ENCODE results near the gene CFAP73. TPM values are rescaled to one million over a fixed set of nuclear protein-coding genes. Genes with fewer than 3 reads are reported as not detected.

Gene CFAP73
- total RNA-seq, 1 experiment from 2014 or later = 0.94 TPM

DNA sequence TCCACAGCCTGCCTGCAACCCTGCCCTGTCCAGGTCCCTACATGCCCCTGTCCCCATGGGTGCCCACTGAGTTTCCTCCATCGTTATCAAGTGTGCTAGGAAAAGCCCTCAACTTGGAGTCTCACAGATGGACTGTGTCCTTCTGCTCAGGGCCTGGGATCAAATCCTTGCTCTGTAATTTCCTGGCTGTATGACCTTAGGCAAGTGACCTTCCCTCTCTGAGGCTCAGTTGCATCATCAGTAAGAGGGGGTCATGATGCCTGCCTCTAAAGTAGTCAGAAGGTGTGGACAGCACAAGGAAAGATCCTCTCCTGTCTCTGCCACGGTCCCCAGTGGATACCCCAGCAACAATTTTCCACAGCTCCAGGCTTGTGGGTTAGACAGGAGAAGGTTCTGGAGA lies 36.1 kb upstream of the CFAP73 start:
- Mint-ChIP-seq H3K27ac (no peak overlapping the region), H3K4me1 (no peaks in the 10 kb centered on the region; the same call in none of the 2 replicates), H3K4me3 (no peak overlapping the region), H3K36me3 (no peaks in the 10 kb centered on the region), H3K9me3 (no peaks in the 10 kb centered on the region), H3K27me3 (ENCODE audit: low read depth) (no peaks in the 10 kb centered on the region; the same call in 1 of the 2 replicates)
- ChIA-PET CTCF (no interaction called here), POLR2A (interaction anchor here (1.3 kb wide), 1 partner anchor 61 kb away, joined by 5 read pairs; no protein-coding TSS in a partner anchor)
- no peak for ATAC-seq
- no peak for TF ChIP-seq ETV6 (CRISPR knock-in tag; IDR thresholded peaks at IDR 0.05)
- no peak for TF ChIP-seq ZNF121 (CRISPR knock-in tag; IDR thresholded peaks at IDR 0.05)
- no peak for TF ChIP-seq ZNF281 (CRISPR knock-in tag; IDR thresholded peaks at IDR 0.05)
- TF ChIP-seq RORB (CRISPR knock-in tag; IDR thresholded peaks at IDR 0.05) = no peak
- TF ChIP-seq NR1H2 (CRISPR knock-in tag; IDR thresholded peaks at IDR 0.05) = no peak
- no peak for TF ChIP-seq GRHL2 (CRISPR knock-in tag; IDR thresholded peaks at IDR 0.05; ENCODE audit: insufficient replicate concordance, severe bottlenecking)
- no peak for DNase-seq (ENCODE audit: low spot score)

GRCh38 chr12:113114447-113115178 lies 34.9 kb upstream of the CFAP73 start:
- ATAC-seq (no peak), DNase-seq (ENCODE audit: low spot score) (no peak)
- TF ChIP-seq GABPB1 (CRISPR knock-in tag; IDR thresholded peaks at IDR 0.05) (no peak), NR2C2 (CRISPR knock-in tag; IDR thresholded peaks at IDR 0.05) (no peak), E2F1 (CRISPR knock-in tag; IDR thresholded peaks at IDR 0.05) (no peak), SP1 (CRISPR knock-in tag; conservative IDR thresholded peaks at IDR 0.05) (no peak), ARID4B (CRISPR knock-in tag; IDR thresholded peaks at IDR 0.05; ENCODE audit: borderline replicate concordance) (no peak), PRRX2 (CRISPR knock-in tag; IDR thresholded peaks at IDR 0.05) (no peak), FOXK1 (CRISPR knock-in tag; IDR thresholded peaks at IDR 0.05) (no peak), ZNF121 (CRISPR knock-in tag; IDR thresholded peaks at IDR 0.05) (no peak)
- TF ChIP-seq, protein P1, sequence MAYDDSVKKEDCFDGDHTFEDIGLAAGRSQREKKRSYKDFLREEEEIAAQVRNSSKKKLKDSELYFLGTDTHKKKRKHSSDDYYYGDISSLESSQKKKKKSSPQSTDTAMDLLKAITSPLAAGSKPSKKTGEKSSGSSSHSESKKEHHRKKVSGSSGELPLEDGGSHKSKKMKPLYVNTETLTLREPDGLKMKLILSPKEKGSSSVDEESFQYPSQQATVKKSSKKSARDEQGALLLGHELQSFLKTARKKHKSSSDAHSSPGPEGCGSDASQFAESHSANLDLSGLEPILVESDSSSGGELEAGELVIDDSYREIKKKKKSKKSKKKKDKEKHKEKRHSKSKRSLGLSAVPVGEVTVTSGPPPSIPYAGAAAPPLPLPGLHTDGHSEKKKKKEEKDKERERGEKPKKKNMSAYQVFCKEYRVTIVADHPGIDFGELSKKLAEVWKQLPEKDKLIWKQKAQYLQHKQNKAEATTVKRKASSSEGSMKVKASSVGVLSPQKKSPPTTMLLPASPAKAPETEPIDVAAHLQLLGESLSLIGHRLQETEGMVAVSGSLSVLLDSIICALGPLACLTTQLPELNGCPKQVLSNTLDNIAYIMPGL (CRISPR knock-in tag; IDR thresholded peaks at IDR 0.05) = no peak
- TF ChIP-seq, protein P2, sequence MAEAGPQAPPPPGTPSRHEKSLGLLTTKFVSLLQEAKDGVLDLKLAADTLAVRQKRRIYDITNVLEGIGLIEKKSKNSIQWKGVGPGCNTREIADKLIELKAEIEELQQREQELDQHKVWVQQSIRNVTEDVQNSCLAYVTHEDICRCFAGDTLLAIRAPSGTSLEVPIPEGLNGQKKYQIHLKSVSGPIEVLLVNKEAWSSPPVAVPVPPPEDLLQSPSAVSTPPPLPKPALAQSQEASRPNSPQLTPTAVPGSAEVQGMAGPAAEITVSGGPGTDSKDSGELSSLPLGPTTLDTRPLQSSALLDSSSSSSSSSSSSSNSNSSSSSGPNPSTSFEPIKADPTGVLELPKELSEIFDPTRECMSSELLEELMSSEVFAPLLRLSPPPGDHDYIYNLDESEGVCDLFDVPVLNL (CRISPR knock-in tag; IDR thresholded peaks at IDR 0.05; ENCODE audit: borderline replicate concordance, low read depth) = no peak
- TF ChIP-seq, protein P3, sequence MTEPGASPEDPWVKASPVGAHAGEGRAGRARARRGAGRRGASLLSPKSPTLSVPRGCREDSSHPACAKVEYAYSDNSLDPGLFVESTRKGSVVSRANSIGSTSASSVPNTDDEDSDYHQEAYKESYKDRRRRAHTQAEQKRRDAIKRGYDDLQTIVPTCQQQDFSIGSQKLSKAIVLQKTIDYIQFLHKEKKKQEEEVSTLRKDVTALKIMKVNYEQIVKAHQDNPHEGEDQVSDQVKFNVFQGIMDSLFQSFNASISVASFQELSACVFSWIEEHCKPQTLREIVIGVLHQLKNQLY (CRISPR knock-in tag; IDR thresholded peaks at IDR 0.05) = no peak
- no peaks in the 10 kb centered on the region for H3K36me3 Mint-ChIP-seq
- no peak overlapping the region for H3K4me3 Mint-ChIP-seq
- no peaks in the 10 kb centered on the region for H3K9me3 Mint-ChIP-seq
- POLR2A ChIA-PET = interaction anchor here (1.3 kb wide), 1 partner anchor 60 kb away, joined by 5 read pairs; no protein-coding TSS in a partner anchor
- H3K4me1 Mint-ChIP-seq = no peaks in the 10 kb centered on the region; the same call in none of the 2 replicates
- H3K27me3 Mint-ChIP-seq (ENCODE audit: low read depth) = no peaks in the 10 kb centered on the region; the same call in 1 of the 2 replicates
- no peak overlapping the region for H3K27ac Mint-ChIP-seq
- CTCF ChIA-PET = interaction anchor here (0.5 to 1.8 kb wide), 6 partner anchors 9 to 122 kb away, joined by 3 to 6 read pairs (median 4); partner anchors contain the start of gene RASAL1
